Naive B cell (primary cell): ENCODE measurements around the gene ARHGAP24. TPM values are rescaled to one million over a fixed set of nuclear protein-coding genes. Genes with fewer than 3 reads are reported as not detected.

Experiments used
- ATAC-seq, 2 donors: fragments of 150-1000 bp; cut with Tn5 transposase; 2 replicates each; pipeline ENCODE4 v1.10.0; 2021; ENCODE audit warnings: low read depth in 2 of 2, mild to moderate bottlenecking in 2 of 2, moderate library complexity in 2 of 2
- DNase-seq: peaks from one replicate; pipeline ENCODE4 v3.0.0; 2022
- H3K27ac Mint-ChIP-seq, 6 donors: one replicate each; pipeline ENCODE4 v1.8.0; 2020 to 2022; ENCODE audit warnings: mild to moderate bottlenecking in 6 of 6, mixed read lengths in 6 of 6, moderate library complexity in 5 of 6, inconsistent platforms in 2 of 6
- H3K27me3 Mint-ChIP-seq, 3 donors: one replicate each; pipeline ENCODE4 v1.8.0; 2021 to 2022; ENCODE audit warnings: mixed read lengths in 3 of 3, mild to moderate bottlenecking in 1 of 3
- H3K36me3 Mint-ChIP-seq, 2 donors: one replicate each; pipeline ENCODE4 v1.8.0; 2020 to 2022; ENCODE audit warnings: mixed read lengths in 2 of 2, inconsistent platforms in 1 of 2, mild to moderate bottlenecking in 1 of 2
- H3K4me1 Mint-ChIP-seq, 3 donors: one replicate each; pipeline ENCODE4 v1.8.0; 2020 to 2022; ENCODE audit warnings: mixed read lengths in 3 of 3, inconsistent platforms in 1 of 3, mild to moderate bottlenecking in 1 of 3, moderate library complexity in 1 of 3
- H3K4me3 Mint-ChIP-seq, 8 donors: one replicate each; pipeline ENCODE4 v1.8.0; 2020 to 2022; ENCODE audit warnings: mild to moderate bottlenecking in 8 of 8, mixed read lengths in 8 of 8, moderate library complexity in 8 of 8, inconsistent platforms in 2 of 8
- H3K9me3 Mint-ChIP-seq, 7 donors: one replicate each; pipeline ENCODE4 v1.8.0; 2020 to 2022; ENCODE audit warnings: mixed read lengths in 7 of 7, mild to moderate bottlenecking in 5 of 7, inconsistent platforms in 2 of 7, moderate library complexity in 1 of 7
- polyA plus RNA-seq, 6 donors: library from polyadenylated mRNA; unstranded; fragments of 300-500 nt; fragmentation: Illumina TruSeq; gene quantifications; one replicate each; pipeline ENCODE4 v1.2.3, GENCODE V29; 2021; ENCODE audit warnings: low read depth in 6 of 6

Gene ARHGAP24
- polyA plus RNA-seq, 6 donors from 2014 or later = 32.0 to 136 (median 109) TPM

DNA sequence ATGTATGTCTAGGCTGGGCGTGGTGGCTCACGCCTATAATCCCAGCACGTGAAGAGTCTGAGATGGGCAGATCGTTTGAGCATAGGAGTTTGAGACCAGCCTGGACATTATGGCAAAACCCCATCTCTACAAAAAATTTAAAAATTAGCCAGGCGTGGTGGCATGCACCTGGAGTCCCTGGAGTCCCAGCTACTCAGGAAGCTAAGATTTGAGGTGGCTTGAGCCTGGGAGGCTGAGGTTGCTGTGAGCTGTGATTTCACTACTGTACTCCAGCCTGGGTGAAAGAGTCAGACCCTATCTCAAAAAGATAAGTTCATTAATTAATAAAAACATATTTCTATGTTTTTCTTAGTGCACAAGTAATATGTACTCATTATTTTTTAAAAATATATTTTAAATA is 238.1 kb downstream of the ARHGAP24 start:
- H3K27ac Mint-ChIP-seq = peak overlapping the region in 4 of 6 donors; percentile 84 to 92 (median 87)
- peaks cover 0 to 15% of the 10 kb centered on the region in 2 donors for H3K36me3 Mint-ChIP-seq
- peak in 1 of 2 donors; percentile 71 for ATAC-seq
- H3K9me3 Mint-ChIP-seq = peaks cover 0 to 12% (median 2%) of the 10 kb centered on the region in 7 donors
- H3K4me1 Mint-ChIP-seq = peaks cover 31 to 74% (median 55%) of the 10 kb centered on the region in 3 donors
- H3K4me3 Mint-ChIP-seq = peak overlapping the region in 2 of 8 donors; percentile 20 to 56
- DNase-seq = no peak
- no peaks in the 10 kb centered on the region for H3K27me3 Mint-ChIP-seq

DNA sequence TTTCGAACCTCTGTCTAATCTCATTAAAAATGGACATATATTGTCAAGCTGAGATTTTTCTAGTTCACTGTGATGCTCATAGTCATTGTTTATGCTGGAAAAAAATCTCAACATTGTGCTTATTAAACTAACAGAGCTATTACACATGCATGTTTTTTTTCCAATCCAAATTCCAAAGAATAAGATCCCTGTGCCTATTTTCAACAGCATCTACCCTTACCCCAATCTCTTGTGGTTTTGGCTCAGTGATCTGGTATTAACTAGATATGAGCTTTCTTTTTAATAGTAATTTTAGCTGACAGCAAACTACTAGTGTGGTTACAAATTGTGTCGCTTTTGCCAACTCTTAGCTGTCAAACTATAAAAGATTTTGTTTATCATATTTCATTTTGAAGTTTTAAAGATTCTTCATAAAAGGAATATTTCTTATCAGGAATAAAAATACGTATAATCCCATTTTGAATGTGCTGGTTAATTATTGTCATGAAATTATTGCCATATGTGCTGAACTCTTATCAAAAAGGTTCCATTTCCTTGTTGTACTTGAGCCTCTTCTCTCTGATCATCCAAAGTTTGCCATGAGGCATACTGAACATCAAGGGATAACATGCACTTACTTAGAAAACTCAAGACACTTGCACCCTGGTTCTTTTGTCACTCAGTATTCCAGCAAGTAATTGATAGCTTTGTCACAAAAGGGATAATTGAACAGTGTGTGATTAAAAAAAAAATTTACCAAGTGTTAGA is 241.2 kb downstream of the ARHGAP24 start:
- peaks cover 20 to 57% (median 47%) of the 10 kb centered on the region in 3 donors for H3K4me1 Mint-ChIP-seq
- peak overlapping the region in 2 of 6 donors; percentile 77 to 87 for H3K27ac Mint-ChIP-seq
- H3K4me3 Mint-ChIP-seq = no peak overlapping the region
- ATAC-seq = no peak
- DNase-seq = no peak
- H3K27me3 Mint-ChIP-seq = no peaks in the 10 kb centered on the region
- H3K36me3 Mint-ChIP-seq = peaks cover 0 to 15% of the 10 kb centered on the region in 2 donors
- H3K9me3 Mint-ChIP-seq = peaks cover 0 to 12% (median 2%) of the 10 kb centered on the region in 7 donors

DNA sequence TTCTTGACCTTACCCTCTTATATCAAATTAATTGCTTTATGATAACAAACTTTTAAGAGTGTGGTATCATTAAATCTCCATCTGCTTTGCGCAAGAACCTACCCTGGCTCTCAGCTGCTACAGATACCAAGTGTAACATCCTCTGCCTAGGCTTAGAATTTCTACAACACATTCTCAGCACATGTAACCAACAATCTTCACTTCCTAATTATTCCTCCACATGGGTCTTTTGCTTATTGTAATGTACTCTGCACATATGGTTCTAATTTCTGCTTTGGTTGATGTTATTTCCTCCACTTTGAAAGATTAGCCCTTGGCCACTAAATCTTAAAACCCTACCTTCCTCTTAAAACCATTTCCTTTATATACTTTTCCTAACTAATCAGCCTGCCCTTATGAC is 242.4 kb downstream of the ARHGAP24 start:
- peak overlapping the region in 5 of 8 donors; percentile 36 to 47 (median 39) for H3K4me3 Mint-ChIP-seq
- peaks cover 10 to 15% of the 10 kb centered on the region in 2 donors for H3K36me3 Mint-ChIP-seq
- H3K9me3 Mint-ChIP-seq = peaks cover 0 to 5% (median 2%) of the 10 kb centered on the region in 7 donors

DNA sequence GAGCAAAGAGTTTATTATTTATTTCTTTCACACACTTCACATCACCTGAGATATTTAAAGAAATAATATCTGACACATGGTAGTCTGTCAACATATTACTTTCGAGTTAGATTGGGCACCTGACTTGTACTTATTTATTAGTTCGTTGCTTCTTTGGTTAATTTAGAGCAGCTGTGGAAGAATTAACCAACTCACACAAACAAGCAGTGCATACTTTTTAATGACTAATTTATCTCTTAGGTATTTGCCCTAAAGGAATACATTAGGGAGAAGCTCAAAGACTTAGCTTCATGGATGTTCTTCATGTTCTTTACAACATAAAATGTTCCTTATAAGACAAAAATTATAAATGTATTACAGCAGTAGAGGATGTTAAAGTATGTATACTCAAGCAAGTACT is 242.9 kb downstream of the ARHGAP24 start:
- H3K9me3 Mint-ChIP-seq = peaks cover 0 to under 1% (median 0%) of the 10 kb centered on the region in 7 donors
- ATAC-seq = no peak
- H3K36me3 Mint-ChIP-seq = peaks cover 14 to 15% of the 10 kb centered on the region in 2 donors
- H3K27me3 Mint-ChIP-seq = no peaks in the 10 kb centered on the region
- peaks cover 20 to 45% (median 36%) of the 10 kb centered on the region in 3 donors for H3K4me1 Mint-ChIP-seq
- DNase-seq = no peak
- peak overlapping the region in 5 of 6 donors; percentile 42 to 87 (median 65) for H3K27ac Mint-ChIP-seq
- peak overlapping the region in 2 of 8 donors; percentile 36 to 47 for H3K4me3 Mint-ChIP-seq

More for the DNA sequence above, 242.4 kb downstream of the ARHGAP24 start:
- peak in 1 of 2 donors; percentile 67 for ATAC-seq
- Mint-ChIP-seq H3K4me1 (peaks cover 20 to 50% (median 41%) of the 10 kb centered on the region in 3 donors), H3K27ac (peak overlapping the region; percentile 31 to 87 (median 63)), H3K27me3 (no peaks in the 10 kb centered on the region)
- DNase-seq = no peak

DNA sequence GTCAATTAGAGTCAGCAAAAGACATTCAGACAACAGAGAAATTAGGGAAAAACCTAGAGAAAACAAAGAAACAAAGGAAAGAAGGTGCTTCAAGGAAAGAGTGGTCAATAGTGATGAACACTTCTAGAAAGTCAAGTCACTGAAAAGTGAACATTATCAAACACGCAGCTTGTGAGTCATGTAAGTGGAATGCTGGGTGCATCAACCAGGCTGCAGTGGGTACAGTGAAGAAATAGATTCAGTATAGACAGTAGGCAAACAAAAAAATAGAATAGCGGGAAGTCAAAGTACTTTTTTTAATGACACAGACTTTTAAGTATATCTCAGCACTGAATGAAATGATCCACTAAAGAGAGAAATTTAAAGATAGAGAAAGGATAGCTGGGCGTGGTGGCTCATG is 245.8 kb downstream of the ARHGAP24 start:
- ATAC-seq = no peak

DNA sequence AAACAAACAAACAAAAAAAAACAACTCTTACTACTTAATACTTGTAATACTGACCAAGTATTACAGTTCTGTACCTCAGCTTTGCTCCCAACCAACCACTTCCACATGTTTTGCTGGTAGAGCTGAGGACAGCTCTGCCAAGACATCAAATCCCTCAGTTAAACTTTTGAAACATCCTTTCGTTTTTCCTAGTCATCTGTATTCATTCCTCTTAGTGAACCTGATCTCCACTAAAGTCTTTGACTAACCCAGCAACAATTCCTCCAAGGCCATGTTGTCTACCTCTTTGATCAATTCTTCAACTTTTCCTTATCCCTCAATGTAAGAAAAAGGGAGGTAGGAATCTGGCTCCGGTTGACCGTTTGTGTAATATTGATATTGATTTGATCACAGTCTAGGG is 247.5 kb downstream of the ARHGAP24 start:
- no peaks in the 10 kb centered on the region for H3K27me3 Mint-ChIP-seq
- H3K27ac Mint-ChIP-seq = peak overlapping the region in 5 of 6 donors; percentile 17 to 83 (median 58)
- H3K9me3 Mint-ChIP-seq = no peaks in the 10 kb centered on the region
- no peak overlapping the region for H3K4me3 Mint-ChIP-seq
- peaks cover 17 to 18% of the 10 kb centered on the region in 2 donors for H3K36me3 Mint-ChIP-seq
- no peak for ATAC-seq
- peaks cover 32 to 47% (median 35%) of the 10 kb centered on the region in 3 donors for H3K4me1 Mint-ChIP-seq
- DNase-seq = no peak

More for the DNA sequence above, 245.8 kb downstream of the ARHGAP24 start:
- H3K27ac Mint-ChIP-seq = peak overlapping the region; percentile 7 to 58 (median 42)
- peaks cover 17 to 18% of the 10 kb centered on the region in 2 donors for H3K36me3 Mint-ChIP-seq
- no peak overlapping the region for H3K4me3 Mint-ChIP-seq
- no peaks in the 10 kb centered on the region for H3K9me3 Mint-ChIP-seq
- no peaks in the 10 kb centered on the region for H3K27me3 Mint-ChIP-seq
- peaks cover 29 to 44% (median 37%) of the 10 kb centered on the region in 3 donors for H3K4me1 Mint-ChIP-seq
- no peak for DNase-seq

DNA sequence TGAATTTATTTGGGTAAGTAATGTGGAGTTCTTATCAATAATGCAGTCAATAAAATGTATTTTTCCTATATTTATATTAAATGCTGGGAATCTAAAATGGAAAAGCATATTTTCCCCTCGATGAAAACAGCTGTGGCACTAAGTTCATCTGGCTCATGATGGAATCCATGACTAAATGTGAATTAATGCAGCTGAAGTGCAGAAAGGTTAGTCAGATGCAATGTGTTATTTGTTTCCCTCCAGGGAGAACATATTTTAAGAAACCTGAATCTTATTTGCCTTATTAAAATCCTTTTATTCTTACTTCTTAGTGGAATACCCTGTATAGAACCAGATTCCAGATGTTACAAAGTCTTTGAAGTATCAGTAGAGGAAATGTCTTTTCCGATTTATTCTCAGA is 247.9 kb downstream of the ARHGAP24 start:
- Mint-ChIP-seq H3K4me3 (no peak overlapping the region), H3K27me3 (no peaks in the 10 kb centered on the region), H3K9me3 (no peaks in the 10 kb centered on the region), H3K36me3 (peaks cover 17 to 18% of the 10 kb centered on the region in 2 donors), H3K27ac (peak overlapping the region in 3 of 6 donors; percentile 21 to 65 (median 58)), H3K4me1 (peaks cover 33 to 47% (median 34%) of the 10 kb centered on the region in 3 donors)
- ATAC-seq (no peak), DNase-seq (no peak)

DNA sequence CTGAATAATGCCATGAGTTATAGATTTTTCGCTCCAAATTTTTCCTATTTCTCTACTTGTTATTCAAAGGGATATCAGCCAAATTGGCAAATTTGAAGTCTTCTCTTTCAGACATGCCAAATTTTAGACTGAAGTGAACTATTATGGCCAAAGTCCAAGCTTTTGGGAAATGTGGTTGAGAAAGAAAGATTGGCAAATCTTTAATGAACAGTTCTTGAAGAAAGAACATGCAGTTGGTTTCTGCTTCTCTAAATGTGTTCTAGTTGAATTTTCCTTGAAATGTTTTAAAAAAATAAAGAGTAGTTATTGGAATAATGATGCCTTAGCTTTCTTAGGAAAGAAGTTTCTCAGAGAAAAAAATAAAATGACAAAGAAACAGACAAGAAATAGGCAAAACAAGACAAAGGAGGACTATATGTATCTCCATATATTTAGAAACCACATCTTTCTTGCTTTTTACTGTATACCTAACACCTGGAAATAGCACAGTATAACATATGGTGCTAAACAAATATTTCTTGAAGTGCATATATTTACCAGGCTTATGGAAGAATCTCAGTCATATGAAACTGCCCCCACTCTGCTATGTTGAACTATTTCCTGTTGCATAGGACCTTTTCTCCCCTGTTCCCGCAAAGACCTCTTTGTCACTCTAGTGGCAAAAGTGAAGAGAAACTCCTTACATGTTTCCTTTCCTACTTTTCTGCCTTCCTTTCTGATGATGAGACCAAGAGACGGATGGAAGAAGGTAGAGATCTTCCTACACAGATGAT is 250.0 kb downstream of the ARHGAP24 start:
- H3K4me1 Mint-ChIP-seq = peaks cover 33 to 53% (median 33%) of the 10 kb centered on the region in 3 donors
- peaks cover 17 to 20% of the 10 kb centered on the region in 2 donors for H3K36me3 Mint-ChIP-seq
- no peak for DNase-seq
- peak overlapping the region in 5 of 6 donors; percentile 87 to 96 (median 94) for H3K27ac Mint-ChIP-seq
- peak overlapping the region in 6 of 8 donors; percentile 1 to 78 (median 64) for H3K4me3 Mint-ChIP-seq
- H3K27me3 Mint-ChIP-seq = no peaks in the 10 kb centered on the region
- peak in 1 of 2 donors; percentile 12 for ATAC-seq
- H3K9me3 Mint-ChIP-seq = no peaks in the 10 kb centered on the region

DNA sequence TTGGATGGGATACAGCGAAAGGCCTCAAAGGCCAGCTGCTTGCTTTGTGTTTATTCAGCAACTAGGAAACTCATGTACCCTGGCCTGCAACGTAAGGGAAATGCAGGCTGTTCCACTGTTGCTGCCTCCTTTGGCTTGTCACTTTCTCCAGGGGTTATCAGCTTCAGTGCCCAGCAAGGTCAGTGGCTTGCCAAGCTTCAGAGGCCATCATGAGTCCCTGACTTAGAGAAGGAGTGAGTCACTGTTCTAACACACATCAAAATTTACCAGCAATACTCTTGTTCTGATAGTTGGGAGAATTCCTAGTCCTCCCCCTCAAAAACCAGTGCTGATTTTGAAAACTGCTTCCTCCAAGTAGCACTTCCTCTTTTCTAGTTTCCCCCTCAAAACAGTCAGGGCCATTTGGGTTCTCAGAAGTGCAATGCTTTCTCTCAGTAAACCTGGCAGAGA is 250.8 kb downstream of the ARHGAP24 start:
- Mint-ChIP-seq H3K27ac (peak overlapping the region; percentile 70 to 96 (median 92)), H3K9me3 (no peaks in the 10 kb centered on the region), H3K4me3 (peak overlapping the region in 7 of 8 donors; percentile 45 to 88 (median 73)), H3K27me3 (no peaks in the 10 kb centered on the region), H3K4me1 (peaks cover 26 to 59% (median 30%) of the 10 kb centered on the region in 3 donors), H3K36me3 (peaks cover 17 to 22% of the 10 kb centered on the region in 2 donors)
- ATAC-seq (peak; percentile 95 to 97), DNase-seq (peak; percentile 71)

DNA sequence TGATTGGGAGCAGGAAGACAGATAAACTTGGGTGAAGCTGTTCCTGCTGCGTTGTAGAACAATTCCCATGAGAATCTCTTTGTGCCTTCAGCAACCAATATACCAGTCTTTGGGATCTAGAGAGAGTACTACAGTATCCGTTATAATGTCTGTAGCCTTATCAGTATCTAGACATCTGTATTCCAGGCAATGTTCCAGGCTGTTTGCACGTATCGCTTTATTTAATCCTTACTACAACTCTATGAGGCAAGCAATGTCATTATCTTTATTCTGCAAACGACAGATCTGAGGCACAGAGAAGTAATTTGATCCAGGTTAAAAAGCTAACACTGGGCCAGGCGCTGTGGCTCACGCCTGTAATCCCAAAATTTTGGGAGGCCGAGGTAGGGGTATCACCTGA is 251.6 kb downstream of the ARHGAP24 start:
- peak overlapping the region in 3 of 8 donors; percentile 73 to 78 (median 74) for H3K4me3 Mint-ChIP-seq
- peaks cover 31 to 59% (median 31%) of the 10 kb centered on the region in 3 donors for H3K4me1 Mint-ChIP-seq
- peak overlapping the region in 5 of 6 donors; percentile 23 to 96 (median 91) for H3K27ac Mint-ChIP-seq
- no peak for DNase-seq
- no peaks in the 10 kb centered on the region for H3K27me3 Mint-ChIP-seq
- H3K9me3 Mint-ChIP-seq = no peaks in the 10 kb centered on the region
- peaks cover 15 to 21% of the 10 kb centered on the region in 2 donors for H3K36me3 Mint-ChIP-seq
- no peak for ATAC-seq

DNA sequence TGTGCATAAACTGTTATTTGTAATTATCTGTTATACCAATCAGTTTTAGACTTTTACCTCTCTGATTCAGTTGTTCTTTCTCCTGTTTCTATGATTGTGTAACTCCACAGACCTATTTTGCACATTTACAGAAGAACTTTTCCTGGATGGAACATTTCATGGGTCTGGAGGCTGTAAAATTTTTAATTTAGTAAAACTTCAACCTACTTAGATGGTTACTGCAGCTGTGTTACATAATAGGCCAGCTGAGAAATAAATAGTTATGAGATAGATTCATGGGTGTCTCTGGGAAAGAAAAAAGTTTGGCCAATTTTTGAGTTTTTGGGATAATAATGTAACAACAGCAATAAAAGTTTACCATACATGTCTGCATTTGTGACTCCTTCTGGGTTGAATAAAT is 253.5 kb downstream of the ARHGAP24 start:
- Mint-ChIP-seq H3K27me3 (no peaks in the 10 kb centered on the region), H3K9me3 (no peaks in the 10 kb centered on the region), H3K4me1 (peaks cover 36 to 72% (median 36%) of the 10 kb centered on the region in 3 donors), H3K4me3 (no peak overlapping the region), H3K36me3 (peaks cover 0 to 5% of the 10 kb centered on the region in 2 donors), H3K27ac (peak overlapping the region; percentile 27 to 91 (median 76))
- ATAC-seq = no peak
- no peak for DNase-seq

DNA sequence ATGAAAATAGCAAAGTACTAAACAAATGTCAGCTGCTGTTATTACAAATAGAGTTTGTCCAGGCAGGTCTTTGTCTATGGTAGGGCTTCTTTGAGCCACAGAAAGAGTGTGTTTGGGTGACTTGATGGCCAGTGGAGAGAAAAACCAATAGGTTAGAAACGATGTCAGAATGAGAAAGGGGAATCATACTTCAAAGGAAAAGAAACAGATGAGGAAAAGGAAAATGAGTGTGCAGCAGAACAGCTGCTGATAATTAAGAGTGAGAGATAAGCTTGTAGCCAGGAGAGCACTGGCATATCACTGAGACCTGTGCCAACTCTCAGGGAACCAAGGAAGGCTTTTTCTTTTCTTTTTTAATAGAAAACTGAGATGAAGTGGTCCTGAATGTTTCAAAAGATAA is 257.2 kb downstream of the ARHGAP24 start:
- H3K4me1 Mint-ChIP-seq = peaks cover 52 to 81% (median 58%) of the 10 kb centered on the region in 3 donors

DNA sequence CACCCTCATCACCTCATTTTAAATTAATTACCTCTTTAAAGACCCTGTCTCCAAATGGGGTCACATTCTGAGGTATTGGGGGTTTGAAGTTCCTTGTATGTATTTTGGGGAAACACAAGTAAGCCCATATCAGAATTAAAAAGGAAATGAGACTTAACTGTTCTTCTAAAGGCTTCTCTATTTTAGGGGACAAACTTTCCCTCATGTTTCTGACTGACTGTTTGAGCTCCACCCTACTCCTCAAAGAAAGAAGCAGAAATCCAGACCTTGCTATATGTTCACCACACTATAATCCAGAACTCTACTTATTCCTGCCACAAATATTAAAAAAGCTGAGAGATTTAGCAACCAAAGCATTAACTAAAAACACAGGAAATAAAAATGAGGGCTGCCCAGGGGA is 258.8 kb downstream of the ARHGAP24 start:
- Mint-ChIP-seq H3K27ac (peak overlapping the region; percentile 25 to 94 (median 90)), H3K27me3 (no peaks in the 10 kb centered on the region), H3K36me3 (peaks cover 21 to 23% of the 10 kb centered on the region in 2 donors), H3K4me1 (peaks cover 49 to 82% (median 55%) of the 10 kb centered on the region in 3 donors), H3K4me3 (peak overlapping the region in 7 of 8 donors; percentile 20 to 85 (median 70)), H3K9me3 (peaks cover 0 to 3% (median 0%) of the 10 kb centered on the region in 7 donors)
- peak; percentile 37 to 77 for ATAC-seq
- DNase-seq = peak; percentile 30

More for the DNA sequence above, 257.2 kb downstream of the ARHGAP24 start:
- Mint-ChIP-seq H3K9me3 (peaks cover 0 to 3% (median 0%) of the 10 kb centered on the region in 7 donors), H3K27me3 (no peaks in the 10 kb centered on the region), H3K27ac (peak overlapping the region in 5 of 6 donors; percentile 8 to 92 (median 47)), H3K36me3 (peaks cover 18 to 19% of the 10 kb centered on the region in 2 donors), H3K4me3 (peak overlapping the region in 2 of 8 donors; percentile 9 to 52)
- no peak for DNase-seq
- ATAC-seq = no peak
